Thyroid gland (tissue), 4 donors: Measurements from ENCODE around the gene OR2T2.
"Not testable (repeated sequence)": the region's sequence is repeated elsewhere in the genome, so short reads cannot be mapped to it uniquely, and the experiment has no call there.

ENCODE experiments used
- POLR2A ChIP-seq, 2 donors: fragments of 450-650 bp; IDR thresholded peaks; one replicate each; pipeline ENCODE4 v1.6.1; 2017; ENCODE audit warnings: antibody characterized with exemption in 2 of 2, mild to moderate bottlenecking in 2 of 2, moderate library complexity in 1 of 2
- TF ChIP-seq, protein P1 (sequence below), 6 experiments: fragments of 200-600 bp in 3 of 6; fragments of 450-650 bp in 3 of 6; sonication (generic) in 3 of 6; IDR thresholded peaks; one replicate each; pipeline ENCODE4 v1.5.1; 2016 to 2019; ENCODE audit warnings: antibody characterized with exemption in 6 of 6, mild to moderate bottlenecking in 2 of 6, inconsistent platforms in 1 of 6, moderate library complexity in 1 of 6

DNA sequence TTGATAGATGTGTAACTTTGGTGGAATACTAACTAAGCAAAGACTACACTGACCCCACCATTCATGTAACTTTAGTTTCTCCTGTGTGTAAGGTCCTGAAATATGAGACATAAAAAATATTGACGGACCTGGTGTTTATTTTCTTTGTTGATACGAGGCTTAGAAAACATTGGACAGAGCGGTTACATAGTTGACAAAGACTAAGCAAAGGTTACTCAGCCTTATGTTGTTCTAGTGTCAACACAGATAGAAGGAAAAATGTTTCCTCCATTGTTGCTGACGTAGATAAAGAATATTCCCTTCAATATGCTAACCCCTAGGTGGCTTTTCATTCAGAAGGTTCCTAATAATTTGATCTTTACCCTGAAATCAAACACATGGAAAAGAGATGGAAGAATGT lies 9.6 kb downstream of the OR2T2 start:
- TF ChIP-seq POLR2A (IDR thresholded peaks at IDR 0.05): not testable (repeated sequence)
- TF ChIP-seq, protein P1, sequence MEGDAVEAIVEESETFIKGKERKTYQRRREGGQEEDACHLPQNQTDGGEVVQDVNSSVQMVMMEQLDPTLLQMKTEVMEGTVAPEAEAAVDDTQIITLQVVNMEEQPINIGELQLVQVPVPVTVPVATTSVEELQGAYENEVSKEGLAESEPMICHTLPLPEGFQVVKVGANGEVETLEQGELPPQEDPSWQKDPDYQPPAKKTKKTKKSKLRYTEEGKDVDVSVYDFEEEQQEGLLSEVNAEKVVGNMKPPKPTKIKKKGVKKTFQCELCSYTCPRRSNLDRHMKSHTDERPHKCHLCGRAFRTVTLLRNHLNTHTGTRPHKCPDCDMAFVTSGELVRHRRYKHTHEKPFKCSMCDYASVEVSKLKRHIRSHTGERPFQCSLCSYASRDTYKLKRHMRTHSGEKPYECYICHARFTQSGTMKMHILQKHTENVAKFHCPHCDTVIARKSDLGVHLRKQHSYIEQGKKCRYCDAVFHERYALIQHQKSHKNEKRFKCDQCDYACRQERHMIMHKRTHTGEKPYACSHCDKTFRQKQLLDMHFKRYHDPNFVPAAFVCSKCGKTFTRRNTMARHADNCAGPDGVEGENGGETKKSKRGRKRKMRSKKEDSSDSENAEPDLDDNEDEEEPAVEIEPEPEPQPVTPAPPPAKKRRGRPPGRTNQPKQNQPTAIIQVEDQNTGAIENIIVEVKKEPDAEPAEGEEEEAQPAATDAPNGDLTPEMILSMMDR (IDR thresholded peaks at IDR 0.05): not testable (repeated sequence)
